A673 (cell line): ENCODE results near the gene THBD.

Experiments used
- EZH2 ChIP-seq: fragments of 200-600 bp; sonication (generic); IDR thresholded peaks from 2 replicates; pipeline ENCODE4 v1.6.1; 2017; ENCODE audit warnings: borderline replicate concordance, low read depth, mild to moderate bottlenecking, mixed read lengths, antibody characterized with exemption, low read length; ENCODE audit not compliant: poor library complexity, severe bottlenecking
- TF ChIP-seq, protein P1 (sequence below): fragments of 300-800, 200-600 bp; sonication (generic); conservative IDR thresholded peaks from 2 replicates; pipeline ENCODE4 v1.5.1; 2017; ENCODE audit warnings: low read depth, mild to moderate bottlenecking, antibody characterized with exemption, low read length, moderate library complexity, mixed read lengths

DNA sequence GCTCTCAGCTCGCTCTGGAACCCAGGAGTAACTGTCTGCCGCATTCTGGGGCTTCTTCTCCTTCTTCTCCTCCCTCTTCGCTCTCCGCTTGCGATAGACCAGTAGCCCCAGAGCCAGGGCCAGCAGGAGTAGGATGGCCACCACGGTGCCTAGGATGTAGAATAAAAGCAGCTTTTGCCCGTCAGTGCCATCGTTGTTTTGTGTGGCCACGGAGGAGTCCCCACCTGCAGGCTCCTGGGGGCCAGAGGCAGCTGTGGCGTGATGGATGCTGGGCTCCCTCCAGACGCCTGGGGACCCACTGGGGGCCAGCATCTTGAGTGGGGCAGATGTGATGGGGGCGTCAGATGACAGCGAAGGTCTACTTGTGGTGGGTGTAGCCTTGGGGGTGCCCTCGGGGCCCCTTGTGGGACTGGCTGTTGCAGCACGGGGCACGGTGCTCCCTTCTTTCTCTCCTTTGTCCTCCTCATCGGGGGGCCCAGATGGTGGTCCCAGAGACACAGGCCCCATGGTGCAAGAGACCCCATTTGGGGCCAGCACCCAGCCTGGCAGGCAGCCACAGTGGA, 34.9 kb upstream of the THBD start:
- TF ChIP-seq, protein P1, sequence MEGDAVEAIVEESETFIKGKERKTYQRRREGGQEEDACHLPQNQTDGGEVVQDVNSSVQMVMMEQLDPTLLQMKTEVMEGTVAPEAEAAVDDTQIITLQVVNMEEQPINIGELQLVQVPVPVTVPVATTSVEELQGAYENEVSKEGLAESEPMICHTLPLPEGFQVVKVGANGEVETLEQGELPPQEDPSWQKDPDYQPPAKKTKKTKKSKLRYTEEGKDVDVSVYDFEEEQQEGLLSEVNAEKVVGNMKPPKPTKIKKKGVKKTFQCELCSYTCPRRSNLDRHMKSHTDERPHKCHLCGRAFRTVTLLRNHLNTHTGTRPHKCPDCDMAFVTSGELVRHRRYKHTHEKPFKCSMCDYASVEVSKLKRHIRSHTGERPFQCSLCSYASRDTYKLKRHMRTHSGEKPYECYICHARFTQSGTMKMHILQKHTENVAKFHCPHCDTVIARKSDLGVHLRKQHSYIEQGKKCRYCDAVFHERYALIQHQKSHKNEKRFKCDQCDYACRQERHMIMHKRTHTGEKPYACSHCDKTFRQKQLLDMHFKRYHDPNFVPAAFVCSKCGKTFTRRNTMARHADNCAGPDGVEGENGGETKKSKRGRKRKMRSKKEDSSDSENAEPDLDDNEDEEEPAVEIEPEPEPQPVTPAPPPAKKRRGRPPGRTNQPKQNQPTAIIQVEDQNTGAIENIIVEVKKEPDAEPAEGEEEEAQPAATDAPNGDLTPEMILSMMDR = no peak
- TF ChIP-seq EZH2 = no peak
